Upper lobe of left lung (tissue), 4 donors: Measurements from ENCODE around the gene PPFIA3.

ENCODE experiments used
- CTCF ChIP-seq, 6 experiments: fragments of 450-650 bp in 4 of 6; fragments of 200-600 bp in 2 of 6; sonication (generic) in 2 of 6; IDR thresholded peaks; one replicate each; pipeline ENCODE4 v1.5.1; 2016 to 2019; ENCODE audit warnings: antibody characterized with exemption in 6 of 6
- EP300 ChIP-seq, 4 donors: sonication (generic); formaldehyde crosslinking; IDR thresholded peaks; one replicate each; pipeline ENCODE4 v1.5.1; 2017; ENCODE audit warnings: antibody characterized with exemption in 4 of 4, control low read depth in 2 of 4

- TF ChIP-seq CTCF (IDR thresholded peaks at IDR 0.05), result no peak
- TF ChIP-seq EP300 (IDR thresholded peaks at IDR 0.05), result no peak
Measured at GRCh38 chr19:49116544-49116943, 2.8 kb upstream of the PPFIA3 start.
